ENCODE data around the gene CDC42EP2. TPM values are rescaled to one million over a fixed set of nuclear protein-coding genes. Genes with fewer than 3 reads are reported as not detected.

CDC42EP2 gene
- total and polyA plus RNA-seq, 10 of the 15 experiments (the other 5 are each of a cell fraction or from before 2014, with no cell fraction given), result 0.03 to 1.2 (median 0.09) TPM; not detected in 3

GRCh38 chr11:65317025-65317786 lies 2.5 kb downstream of the CDC42EP2 start:
- ChIA-PET RAD21 (ENCODE audit: unreplicated experiment) (interaction anchor here (1.1 to 7.9 kb wide), 12 partner anchors 8 to 469 kb away, joined by 3 to 254 read pairs (median 5); partner anchors contain the start of genes CAPN1, DPF2 and POLA2), POLR2A (interaction anchor here (0.5 to 3.1 kb wide), 4 partner anchors 12 to 151 kb away, joined by 3 to 29 read pairs (median 8); no protein-coding TSS in a partner anchor), SMC1A (ENCODE audit: uncharacterized antibody, unreplicated experiment) (interaction anchor here (1.2 to 11.6 kb wide), 6 partner anchors 12 to 55 kb away, joined by 3 to 180 read pairs (median 8); partner anchors contain the start of genes DPF2 and POLA2), CTCF (interaction anchor here (0.6 to 15.4 kb wide), 20 partner anchors 14 to 477 kb away, joined by 3 to 351 read pairs (median 6); partner anchors contain the start of genes DPF2, POLA2 and TM7SF2)
- Histone ChIP-seq H3K9ac (ENCODE audit: control insufficient read depth, insufficient read depth, low read length) (no peak overlapping the region), H3K4me1 (ENCODE audit: control insufficient read depth, insufficient read depth, low read length) (no peaks in the 10 kb centered on the region), H4K20me1 (ENCODE audit: control insufficient read depth, insufficient read depth) (no peaks in the 10 kb centered on the region), H3K36me3 (ENCODE audit: control insufficient read depth in 2 of 2, insufficient read depth in 2 of 2, low read length in 1 of 2) (no peaks in the 10 kb centered on the region), H3K4me2 (ENCODE audit: control insufficient read depth, insufficient read depth) (no peak overlapping the region), H3K9me3 (replicated peaks; ENCODE audit: control insufficient read depth, insufficient read depth, low read length) (no peaks in the 10 kb centered on the region), H3K27ac (ENCODE audit: control insufficient read depth, insufficient read depth) (no peak overlapping the region), H3K27me3 (replicated peaks in 1 of 2; ENCODE audit: control insufficient read depth in 2 of 2, insufficient read depth in 2 of 2, low read length in 1 of 2) (peaks cover 0 to 1% of the 10 kb centered on the region in 2 experiments; a peak in 2 of 4 replicates), H2AFZ (ENCODE audit: control insufficient read depth, low read depth, low read length) (no peak overlapping the region), H3K4me3 (no peak overlapping the region), H3K79me2 (ENCODE audit: control insufficient read depth, insufficient read depth, low read length) (no peaks in the 10 kb centered on the region)
- in situ Hi-C loops (cut with MboI) (no loop called here), intact Hi-C loops (cut with micrococcal nuclease; ENCODE audit: unreplicated experiment) (loop anchor here (5.0 kb wide), 1 partner anchor 195 kb away; no protein-coding TSS in a partner anchor)
- ATAC-seq, result no peak
- WGBS (ENCODE audit: insufficient coverage, insufficient replicate concordance, low lambda C conversion rate, missing lambda C conversion rate), result 47% methylated on average over 12 of the region's 13 CpGs
- DNase-seq (ENCODE audit: low read depth, low spot score), result no peak
- no peak for TF ChIP-seq SIN3A (IDR thresholded peaks at IDR 0.05; ENCODE audit: low read depth, low read length)
- TF ChIP-seq CTCF (IDR thresholded peaks at IDR 0.05 in 2 of 3, conservative IDR thresholded peaks at IDR 0.05 in 1 of 3; ENCODE audit: control insufficient read depth in 2 of 3, extremely low read depth in 1 of 3, insufficient read depth in 1 of 3, low read depth in 3 of 3, low read length in 3 of 3), result 0 out of 6 replicates have a peak, but pooled peaks of 1 of the 3 experiments have one; percentile 2
- no peak for FAIRE-seq
- BruUV-seq (replicated peaks), result no TSS peak

Measured in GM12878 (cell line).